GM23338 (cell line): Measurements from ENCODE around the gene EYS. TPM values are rescaled to one million over a fixed set of nuclear protein-coding genes. Genes with fewer than 3 reads are reported as not detected.

ENCODE experiments used
- ATAC-seq: fragments of 200-7000 bp; cut with Tn5 transposase; 3 replicates; pipeline ENCODE4 v1.9.1; 2020
- DNase-seq: peaks from one replicate; pipeline ENCODE4 v3.0.0-alpha.2; 2015; ENCODE audit warnings: low spot score
- H2AFZ ChIP-seq: fragments of 200-600 bp; sonication (generic); 2 replicates; pipeline ENCODE4 v1.8.0; 2016; ENCODE audit warnings: antibody characterized with exemption, mild to moderate bottlenecking, moderate library complexity
- H3F3A ChIP-seq: fragments of 200-600 bp; sonication (generic); replicated peaks from 2 replicates; pipeline ENCODE4 v1.8.0; 2017; ENCODE audit warnings: antibody characterized with exemption, mixed run types, low read depth
- H3K27ac ChIP-seq: fragments of 200-600 bp; sonication (generic); 2 replicates; pipeline ENCODE4 v1.6.1; 2016; ENCODE audit warnings: low read depth
- H3K27me3 ChIP-seq: fragments of 200-600 bp; sonication (generic); 2 replicates; pipeline ENCODE4 v1.8.0; 2016; ENCODE audit warnings: mild to moderate bottlenecking, mixed run types, moderate library complexity; ENCODE audit not compliant: insufficient read depth
- H3K36me3 ChIP-seq: fragments of 200-600 bp; sonication (generic); 2 replicates; pipeline ENCODE4 v1.8.0; 2016; ENCODE audit warnings: mild to moderate bottlenecking; ENCODE audit not compliant: insufficient read depth
- H3K4me1 ChIP-seq: fragments of 200-600 bp; sonication (generic); 2 replicates; pipeline ENCODE4 v1.8.0; 2016; ENCODE audit warnings: mild to moderate bottlenecking, moderate library complexity; ENCODE audit not compliant: insufficient read depth
- H3K4me2 ChIP-seq: fragments of 200-600 bp; sonication (generic); 2 replicates; pipeline ENCODE4 v1.7.1; 2017; ENCODE audit warnings: mixed run types
- H3K4me3 ChIP-seq: fragments of 200-600 bp; sonication (generic); 2 replicates; pipeline ENCODE4 v1.6.1; 2016; ENCODE audit warnings: mixed run types
- H3K79me2 ChIP-seq: fragments of 200-600 bp; sonication (generic); replicated peaks from 2 replicates; pipeline ENCODE4 v1.8.0; 2017; ENCODE audit warnings: mild to moderate bottlenecking; ENCODE audit not compliant: insufficient read depth
- H3K9me2 ChIP-seq: fragments of 200-600 bp; sonication (generic); 2 replicates; pipeline ENCODE4 v1.8.0; 2017; ENCODE audit not compliant: insufficient read depth
- H4K20me1 ChIP-seq: fragments of 200-600 bp; sonication (generic); replicated peaks from 2 replicates; pipeline ENCODE4 v1.8.0; 2017; ENCODE audit warnings: mild to moderate bottlenecking; ENCODE audit not compliant: insufficient read depth
- H3K27ac Mint-ChIP-seq: 2 replicates; pipeline ENCODE4 v1.8.0; 2020; ENCODE audit warnings: inconsistent platforms, mild to moderate bottlenecking, moderate library complexity, mixed read lengths
- H3K27me3 Mint-ChIP-seq: 3 replicates; pipeline ENCODE4 v1.8.0; 2022; ENCODE audit warnings: low read depth, mild to moderate bottlenecking, moderate library complexity, mixed read lengths, inconsistent platforms; ENCODE audit not compliant: insufficient read depth, poor library complexity
- H3K36me3 Mint-ChIP-seq: 3 replicates; pipeline ENCODE4 v1.8.0; 2021; ENCODE audit warnings: low read depth, mild to moderate bottlenecking, inconsistent platforms, moderate library complexity, mixed read lengths
- H3K4me1 Mint-ChIP-seq: 3 replicates; pipeline ENCODE4 v1.8.0; 2020; ENCODE audit warnings: mild to moderate bottlenecking, inconsistent platforms, mixed read lengths
- H3K4me3 Mint-ChIP-seq: 3 replicates; pipeline ENCODE4 v1.8.0; 2021; ENCODE audit warnings: moderate library complexity, mild to moderate bottlenecking, inconsistent platforms, mixed read lengths
- H3K9me3 Mint-ChIP-seq: 3 replicates; pipeline ENCODE4 v1.8.0; 2020; ENCODE audit warnings: moderate library complexity, mild to moderate bottlenecking, inconsistent platforms, mixed read lengths
- CREB1 ChIP-seq: fragments of 250-450 bp; sonication (Bioruptor Pico); IDR thresholded peaks from 2 replicates; pipeline ENCODE4 v1.5.0; 2020; ENCODE audit warnings: low read depth, mild to moderate bottlenecking, moderate library complexity
- EZH2 ChIP-seq: fragments of 200-600 bp; sonication (generic); IDR thresholded peaks from one replicate; pipeline ENCODE4 v1.8.0; 2017; ENCODE audit warnings: antibody characterized with exemption, mild to moderate bottlenecking, low read depth; ENCODE audit not compliant: unreplicated experiment
- EZH2phosphoT487 ChIP-seq: fragments of 200-600 bp; sonication (generic); IDR thresholded peaks from one replicate; pipeline ENCODE4 v1.8.1; 2018; ENCODE audit warnings: antibody characterized with exemption; ENCODE audit not compliant: unreplicated experiment
- JUNB ChIP-seq: IDR thresholded peaks from one replicate; pipeline ENCODE4 v1.6.1; 2016; ENCODE audit warnings: antibody characterized with exemption; ENCODE audit not compliant: unreplicated experiment
- NANOG ChIP-seq: IDR thresholded peaks from 2 replicates; pipeline ENCODE4 v1.6.1; 2016; ENCODE audit warnings: antibody characterized with exemption, borderline replicate concordance
- POLR2AphosphoS5 ChIP-seq: IDR thresholded peaks from 2 replicates; pipeline ENCODE4 v1.6.1; 2016; ENCODE audit warnings: antibody characterized with exemption, low read depth
- STAT1 ChIP-seq: IDR thresholded peaks from one replicate; pipeline ENCODE4 v1.6.1; 2016; ENCODE audit warnings: antibody characterized with exemption; ENCODE audit not compliant: unreplicated experiment
- ZNF114 ChIP-seq: fragments of 250-450 bp; sonication (Bioruptor Pico); IDR thresholded peaks from 2 replicates; pipeline ENCODE4 v1.5.0; 2020; ENCODE audit warnings: mild to moderate bottlenecking, moderate library complexity
- ZNF331 ChIP-seq: fragments of 250-450 bp; sonication (Bioruptor Pico); IDR thresholded peaks from 2 replicates; pipeline ENCODE4 v1.5.0; 2020; ENCODE audit warnings: low read depth, mild to moderate bottlenecking, moderate library complexity
- polyA plus RNA-seq: library from polyadenylated mRNA; unstranded; fragments of >200 nt; fragmentation: Nextera tagmentation; extraction: Ambion mirVana; gene quantifications from 2 replicates; pipeline ENCODE4 v1.2.1, GENCODE V29; 2016
- total RNA-seq: library from RNA; depleted of rRNA; stranded (reverse); fragments of >200 nt; shearing (Covaris generic); gene quantifications from 2 replicates; pipeline ENCODE4 v1.2.3, GENCODE V29; 2014
- TF ChIP-seq, protein P1 (sequence below): IDR thresholded peaks from 2 replicates; pipeline ENCODE4 v1.6.1; 2016; ENCODE audit warnings: antibody characterized with exemption
- TF ChIP-seq, protein P2 (sequence below): IDR thresholded peaks from one replicate; pipeline ENCODE4 v1.6.1; 2018; ENCODE audit warnings: antibody characterized with exemption; ENCODE audit not compliant: unreplicated experiment
- TF ChIP-seq, protein P3 (sequence below), 2 experiments: fragments of 200-600 bp in 1 of 2; sonication (generic) in 1 of 2; conservative IDR thresholded peaks; 2 replicates each; pipeline versions ENCODE4 v1.5.1 to v1.6.1; 2016 to 2017; ENCODE audit warnings: antibody characterized with exemption in 2 of 2, low read depth in 2 of 2, mild to moderate bottlenecking in 2 of 2, moderate library complexity in 1 of 2

EYS gene
- total and polyA plus RNA-seq, 2 experiments from 2014 or later = 0.38 to 0.52 TPM

DNA sequence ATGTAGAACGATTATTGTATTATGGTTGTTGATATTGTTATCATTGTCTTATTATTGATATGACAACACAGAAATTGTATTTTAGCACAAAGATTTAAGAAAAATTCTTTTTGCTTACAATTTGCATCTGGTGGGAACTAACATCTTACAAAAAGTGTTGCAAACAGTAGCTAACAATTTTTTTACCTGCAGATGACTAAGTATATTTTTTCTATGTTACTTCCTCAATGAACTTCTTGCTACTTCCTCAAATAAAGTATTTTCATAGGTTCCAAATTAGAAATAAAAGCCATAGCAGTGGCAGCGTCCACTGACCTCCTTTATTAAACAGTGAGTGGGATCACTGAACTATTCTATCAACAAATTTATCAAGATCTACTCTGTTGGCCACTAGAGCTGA is 1224.4 kb downstream of the EYS start:
- ATAC-seq (no peak), DNase-seq (no peak)
- Mint-ChIP-seq H3K4me3 (no peak overlapping the region), H3K27ac (no peak overlapping the region), H3K4me1 (no peaks in the 10 kb centered on the region), H3K9me3 (no peaks in the 10 kb centered on the region), H3K36me3 (no peaks in the 10 kb centered on the region), H3K27me3 (no peaks in the 10 kb centered on the region)
- H3K27ac ChIP-seq = no peak overlapping the region
- H4K20me1 ChIP-seq = no peaks in the 10 kb centered on the region
- H3K27me3 ChIP-seq = no peaks in the 10 kb centered on the region
- no peaks in the 10 kb centered on the region for H3K4me1 ChIP-seq
- H3F3A ChIP-seq = no peaks in the 10 kb centered on the region
- TF ChIP-seq ZNF331 = no peak
- no peak for TF ChIP-seq NANOG
- no peak for TF ChIP-seq POLR2AphosphoS5
- TF ChIP-seq JUNB = no peak
- no peak for TF ChIP-seq STAT1
- no peak for TF ChIP-seq ZNF114 (CRISPR knock-in tag)
- TF ChIP-seq, protein P1, sequence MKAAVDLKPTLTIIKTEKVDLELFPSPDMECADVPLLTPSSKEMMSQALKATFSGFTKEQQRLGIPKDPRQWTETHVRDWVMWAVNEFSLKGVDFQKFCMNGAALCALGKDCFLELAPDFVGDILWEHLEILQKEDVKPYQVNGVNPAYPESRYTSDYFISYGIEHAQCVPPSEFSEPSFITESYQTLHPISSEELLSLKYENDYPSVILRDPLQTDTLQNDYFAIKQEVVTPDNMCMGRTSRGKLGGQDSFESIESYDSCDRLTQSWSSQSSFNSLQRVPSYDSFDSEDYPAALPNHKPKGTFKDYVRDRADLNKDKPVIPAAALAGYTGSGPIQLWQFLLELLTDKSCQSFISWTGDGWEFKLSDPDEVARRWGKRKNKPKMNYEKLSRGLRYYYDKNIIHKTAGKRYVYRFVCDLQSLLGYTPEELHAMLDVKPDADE = no peak
- no peak for TF ChIP-seq EZH2phosphoT487
- TF ChIP-seq, protein P2, sequence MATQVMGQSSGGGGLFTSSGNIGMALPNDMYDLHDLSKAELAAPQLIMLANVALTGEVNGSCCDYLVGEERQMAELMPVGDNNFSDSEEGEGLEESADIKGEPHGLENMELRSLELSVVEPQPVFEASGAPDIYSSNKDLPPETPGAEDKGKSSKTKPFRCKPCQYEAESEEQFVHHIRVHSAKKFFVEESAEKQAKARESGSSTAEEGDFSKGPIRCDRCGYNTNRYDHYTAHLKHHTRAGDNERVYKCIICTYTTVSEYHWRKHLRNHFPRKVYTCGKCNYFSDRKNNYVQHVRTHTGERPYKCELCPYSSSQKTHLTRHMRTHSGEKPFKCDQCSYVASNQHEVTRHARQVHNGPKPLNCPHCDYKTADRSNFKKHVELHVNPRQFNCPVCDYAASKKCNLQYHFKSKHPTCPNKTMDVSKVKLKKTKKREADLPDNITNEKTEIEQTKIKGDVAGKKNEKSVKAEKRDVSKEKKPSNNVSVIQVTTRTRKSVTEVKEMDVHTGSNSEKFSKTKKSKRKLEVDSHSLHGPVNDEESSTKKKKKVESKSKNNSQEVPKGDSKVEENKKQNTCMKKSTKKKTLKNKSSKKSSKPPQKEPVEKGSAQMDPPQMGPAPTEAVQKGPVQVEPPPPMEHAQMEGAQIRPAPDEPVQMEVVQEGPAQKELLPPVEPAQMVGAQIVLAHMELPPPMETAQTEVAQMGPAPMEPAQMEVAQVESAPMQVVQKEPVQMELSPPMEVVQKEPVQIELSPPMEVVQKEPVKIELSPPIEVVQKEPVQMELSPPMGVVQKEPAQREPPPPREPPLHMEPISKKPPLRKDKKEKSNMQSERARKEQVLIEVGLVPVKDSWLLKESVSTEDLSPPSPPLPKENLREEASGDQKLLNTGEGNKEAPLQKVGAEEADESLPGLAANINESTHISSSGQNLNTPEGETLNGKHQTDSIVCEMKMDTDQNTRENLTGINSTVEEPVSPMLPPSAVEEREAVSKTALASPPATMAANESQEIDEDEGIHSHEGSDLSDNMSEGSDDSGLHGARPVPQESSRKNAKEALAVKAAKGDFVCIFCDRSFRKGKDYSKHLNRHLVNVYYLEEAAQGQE = no peak
- TF ChIP-seq, protein P3, sequence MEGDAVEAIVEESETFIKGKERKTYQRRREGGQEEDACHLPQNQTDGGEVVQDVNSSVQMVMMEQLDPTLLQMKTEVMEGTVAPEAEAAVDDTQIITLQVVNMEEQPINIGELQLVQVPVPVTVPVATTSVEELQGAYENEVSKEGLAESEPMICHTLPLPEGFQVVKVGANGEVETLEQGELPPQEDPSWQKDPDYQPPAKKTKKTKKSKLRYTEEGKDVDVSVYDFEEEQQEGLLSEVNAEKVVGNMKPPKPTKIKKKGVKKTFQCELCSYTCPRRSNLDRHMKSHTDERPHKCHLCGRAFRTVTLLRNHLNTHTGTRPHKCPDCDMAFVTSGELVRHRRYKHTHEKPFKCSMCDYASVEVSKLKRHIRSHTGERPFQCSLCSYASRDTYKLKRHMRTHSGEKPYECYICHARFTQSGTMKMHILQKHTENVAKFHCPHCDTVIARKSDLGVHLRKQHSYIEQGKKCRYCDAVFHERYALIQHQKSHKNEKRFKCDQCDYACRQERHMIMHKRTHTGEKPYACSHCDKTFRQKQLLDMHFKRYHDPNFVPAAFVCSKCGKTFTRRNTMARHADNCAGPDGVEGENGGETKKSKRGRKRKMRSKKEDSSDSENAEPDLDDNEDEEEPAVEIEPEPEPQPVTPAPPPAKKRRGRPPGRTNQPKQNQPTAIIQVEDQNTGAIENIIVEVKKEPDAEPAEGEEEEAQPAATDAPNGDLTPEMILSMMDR (conservative IDR thresholded peaks at IDR 0.05; ENCODE audit: low read depth in 2 of 2) = no peak
- TF ChIP-seq CREB1 (CRISPR knock-in tag) = no peak
- TF ChIP-seq EZH2 = no peak
- H3K79me2 ChIP-seq = no peaks in the 10 kb centered on the region
- no peak overlapping the region for H3K4me3 ChIP-seq
- no peak overlapping the region for H3K4me2 ChIP-seq
- H3K9me2 ChIP-seq = no peaks in the 10 kb centered on the region
- no peaks in the 10 kb centered on the region for H3K36me3 ChIP-seq
- H2AFZ ChIP-seq = no peak overlapping the region
